Ovary (tissue), 9 donors: Measurements from ENCODE around the gene KIF3B. TPM values are rescaled to one million over a fixed set of nuclear protein-coding genes. Genes with fewer than 3 reads are reported as not detected.

Experiments
- DNase-seq, 5 donors: peaks; one replicate each; pipeline ENCODE4 v3.0.0-alpha.2; 2019 to 2020
- H3K27ac ChIP-seq, 2 donors: fragments of 200-600 bp; one replicate each; pipeline versions ENCODE4 v1.5.1 to v1.8.0; 2019 to 2022
- H3K27me3 ChIP-seq: fragments of 200-600 bp; one replicate; pipeline ENCODE4 v1.8.0; 2022
- H3K36me3 ChIP-seq: fragments of 200-600 bp; sonication (generic); one replicate; pipeline ENCODE4 v1.5.1; 2019
- H3K4me1 ChIP-seq: one replicate; pipeline ENCODE4 v1.8.1; 2013; ENCODE audit warnings: mild to moderate bottlenecking, moderate library complexity; ENCODE audit not compliant: insufficient read depth
- H3K4me3 ChIP-seq: fragments of 200-600 bp; sonication (generic); one replicate; pipeline ENCODE4 v1.5.1; 2017
- H3K9me3 ChIP-seq, 2 donors: fragments of 200-600 bp in 1 of 2; sonication (generic) in 1 of 2; one replicate each; pipeline versions ENCODE4 v1.5.1 to v1.8.1; 2013 to 2019; ENCODE audit warnings: mild to moderate bottlenecking in 1 of 2, moderate library complexity in 1 of 2
- CTCF ChIP-seq, 3 donors: fragments of 450-650 bp in 2 of 3; fragments of 200-600 bp in 1 of 3; IDR thresholded peaks; one replicate each; pipeline versions ENCODE4 v1.5.1 to v1.8.0; 2016 to 2022; ENCODE audit warnings: antibody characterized with exemption in 3 of 3, mild to moderate bottlenecking in 1 of 3
- EP300 ChIP-seq: sonication (generic); formaldehyde crosslinking; IDR thresholded peaks from one replicate; pipeline ENCODE4 v1.6.1; 2017; ENCODE audit warnings: antibody characterized with exemption
- POLR2A ChIP-seq: fragments of 450-650 bp; IDR thresholded peaks from one replicate; pipeline ENCODE4 v1.6.1; 2017; ENCODE audit warnings: antibody characterized with exemption, mild to moderate bottlenecking, moderate library complexity
- WGBS, 3 donors: extraction: QIAGEN DNeasy Blood & Tissue Kit in 1 of 3; methylation state at CpG; one replicate each; pipeline versions ENCODE4 v1.1.5 to v1.1.7; 2013 to 2017; 5-methylcytosine and 5-hydroxymethylcytosine counted together
- intact Hi-C, 4 donors: fragments of 100-400 bp; cut with DNase I; formaldehyde crosslinking; loops; one replicate each; pipeline versions ENCODE4 v1.11.0 to v1.15.1; 2022 to 2023
- polyA plus RNA-seq, 2 donors: library from polyadenylated mRNA; stranded (reverse); fragments of 200-250 nt in 1 of 2; fragments of 350-450 nt in 1 of 2; fragmentation: Illumina TruSeq in 1 of 2; extraction: RNeasy Lipid Tissue Mini Kit (QIAGEN cat#74804) in 1 of 2; gene quantifications; one replicate each; pipeline ENCODE4 v1.2.3, GENCODE V29; 2013 to 2014
- total RNA-seq, 7 donors: library from RNA; depleted of rRNA in 2 of 7; stranded (reverse); fragments of >200 nt in 2 of 7; fragmentation: NEBNext Ultra II Directional in 3 of 7; extraction: Animal tissue kit (Norgen Biotek cat#: 25700) in 3 of 7; gene quantifications; one replicate each; pipeline versions ENCODE4 v1.1.0 to v1.2.4, GENCODE V29; 2016 to 2023
- donor health status: DM: no; HTN: no; CAD: no; lungs with moderate emphysema.
- donor health status: DM: no; HTN: no; CAD: no.
- donor health status: Bipolar disorder and iron deficiency.
- donor health status: DM: yes; HTN: yes; CAD: no.
- donor health status: DM: no; HTN: no; CAD: no.
- donor health status: DM: yes; HTN: yes; CAD: no.

KIF3B gene
- total and polyA plus RNA-seq, 9 donors, result 10.6 to 29.8 (median 23.7) TPM

GRCh38 chr20:32233286-32233685 is 44.2 kb upstream of the KIF3B start:
- TF ChIP-seq EP300 (no peak), POLR2A (no peak), CTCF (IDR thresholded peaks at IDR 0.05) (no peak)
- no peak for DNase-seq

DNA sequence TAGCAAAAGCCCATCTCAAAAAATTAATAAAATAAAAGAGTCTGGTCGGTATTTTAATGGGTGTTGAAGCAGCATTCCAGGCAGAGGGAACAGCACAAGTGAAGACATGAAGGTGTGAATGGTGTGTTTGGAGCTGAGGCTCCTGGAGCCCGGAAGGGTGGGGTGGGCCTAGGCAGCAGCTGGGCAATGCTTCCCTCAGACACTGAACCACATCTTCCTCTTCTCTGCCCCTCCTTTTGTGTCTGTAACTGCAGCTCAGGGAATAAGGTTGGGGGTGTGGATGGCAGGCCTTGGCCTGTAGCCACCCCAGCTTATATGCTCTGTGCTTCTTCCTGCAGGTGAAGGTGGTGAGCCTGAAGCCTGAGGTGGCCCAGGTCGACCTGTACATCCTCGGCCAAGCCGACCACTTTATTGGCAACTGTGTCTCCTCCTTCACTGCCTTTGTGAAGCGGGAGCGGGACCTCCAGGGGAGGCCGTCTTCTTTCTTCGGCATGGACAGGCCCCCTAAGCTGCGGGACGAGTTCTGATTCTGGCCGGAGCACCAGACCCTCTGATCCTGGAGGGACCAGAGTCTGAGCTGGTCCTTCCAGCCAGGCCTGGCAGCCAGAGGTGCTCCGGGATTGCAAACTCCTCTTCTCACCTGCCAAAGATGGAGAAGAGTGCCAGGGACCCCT is 43.2 kb upstream of the KIF3B start:
- no peak for DNase-seq
- intact Hi-C loops, result no loop called here
- no peaks in the 10 kb centered on the region for H3K36me3 ChIP-seq
- no peaks in the 10 kb centered on the region for H3K4me1 ChIP-seq
- TF ChIP-seq EP300 (no peak), CTCF (IDR thresholded peaks at IDR 0.05) (no peak), POLR2A (no peak)
- H3K9me3 ChIP-seq, result no peaks in the 10 kb centered on the region
- H3K27ac ChIP-seq, result no peak overlapping the region
- 90 to 93% (median 93%) methylated on average over 13 of the region's 13 CpGs for WGBS, 3 donors
- no peak overlapping the region for H3K4me3 ChIP-seq
- no peaks in the 10 kb centered on the region for H3K27me3 ChIP-seq

More at GRCh38 chr20:32233286-32233685, 44.2 kb upstream of the KIF3B start:
- Histone ChIP-seq H3K9me3 (no peaks in the 10 kb centered on the region), H3K36me3 (no peaks in the 10 kb centered on the region), H3K27me3 (no peaks in the 10 kb centered on the region), H3K4me1 (no peaks in the 10 kb centered on the region), H3K4me3 (no peak overlapping the region), H3K27ac (no peak overlapping the region)
- 89 to 93% (median 91%) methylated on average over 9 of the region's 9 CpGs for WGBS, 3 donors
- intact Hi-C loops, result no loop called here

- no peak for DNase-seq
- WGBS, 3 donors, result 79 to 83% (median 81%) methylated on average over 6 of the region's 6 CpGs
- H3K27ac ChIP-seq, result no peak overlapping the region
These were observed 42.0 kb upstream of the KIF3B start for GRCh38 chr20:32235331-32236047.

GRCh38 chr20:32236048-32236533 is 41.4 kb upstream of the KIF3B start:
- 92 to 94% (median 92%) methylated on average over 3 of the region's 3 CpGs for WGBS, 3 donors
- TF ChIP-seq POLR2A, result no peak
- TF ChIP-seq EP300, result no peak
- TF ChIP-seq CTCF (IDR thresholded peaks at IDR 0.05), result no peak
- no peaks in the 10 kb centered on the region for H3K4me1 ChIP-seq
- no peak overlapping the region for H3K27ac ChIP-seq
- H3K9me3 ChIP-seq, result no peaks in the 10 kb centered on the region
- intact Hi-C loops, result no loop called here
- no peak for DNase-seq
- no peaks in the 10 kb centered on the region for H3K27me3 ChIP-seq
- H3K36me3 ChIP-seq, result no peaks in the 10 kb centered on the region
- no peak overlapping the region for H3K4me3 ChIP-seq

More at GRCh38 chr20:32235331-32236047, 42.0 kb upstream of the KIF3B start:
- intact Hi-C loops, result no loop called here
- no peak for TF ChIP-seq EP300
- TF ChIP-seq CTCF (IDR thresholded peaks at IDR 0.05), result no peak
- no peak for TF ChIP-seq POLR2A
- Histone ChIP-seq H3K9me3 (no peaks in the 10 kb centered on the region), H3K4me3 (no peak overlapping the region), H3K27me3 (no peaks in the 10 kb centered on the region), H3K4me1 (no peaks in the 10 kb centered on the region), H3K36me3 (no peaks in the 10 kb centered on the region)
